Stimulated activated CD8-positive, alpha-beta memory T cell treated with anti-CD3 and anti-CD28 coated beads, Interleukin-15, amount 100 ng/mL, for 4 hours (primary cell): ENCODE results near the gene PIGR.

Experiments
- DNase-seq, 2 donors: peaks; one replicate each; pipeline ENCODE4 v3.0.0-alpha.2; 2020; ENCODE audit warnings: low read depth in 2 of 2

Gene PIGR

GRCh38 chr1:206909883-206910318 lies 36.4 kb downstream of the PIGR start:
- DNase-seq, result no peak

- no peak for DNase-seq
Observed at GRCh38 chr1:206909161-206909882, 36.9 kb downstream of the PIGR start.

GRCh38 chr1:206908038-206908437 lies 38.2 kb downstream of the PIGR start:
- no peak for DNase-seq

- DNase-seq, result no peak
Observed at GRCh38 chr1:206907304-206907991, 38.8 kb downstream of the PIGR start.

GRCh38 chr1:206905295-206906164 lies 40.7 kb downstream of the PIGR start:
- DNase-seq, result no peak

- DNase-seq, result no peak
Observed at GRCh38 chr1:206904423-206905142, 41.7 kb downstream of the PIGR start.

GRCh38 chr1:206903687-206904086 lies 42.6 kb downstream of the PIGR start:
- DNase-seq, result no peak

- DNase-seq, result no peak
Observed at GRCh38 chr1:206902702-206903101, 43.6 kb downstream of the PIGR start.

GRCh38 chr1:206901944-206902343 lies 44.3 kb downstream of the PIGR start:
- DNase-seq, result no peak

- no peak for DNase-seq
Observed at GRCh38 chr1:206900149-206900548, 46.1 kb downstream of the PIGR start.

- no peak for DNase-seq
Observed at GRCh38 chr1:206899717-206900116, 46.5 kb downstream of the PIGR start.

- no peak for DNase-seq
Observed at GRCh38 chr1:206898915-206899431, 47.3 kb downstream of the PIGR start.

GRCh38 chr1:206898089-206898914 lies 48.0 kb downstream of the PIGR start:
- no peak for DNase-seq

- no peak for DNase-seq
Observed at GRCh38 chr1:206897175-206897574, 49.1 kb downstream of the PIGR start, which contains the start of gene IL24. IL24 (plus strand) TSS chr1:206897443; CDS start chr1:206897833, 390 bp downstream.

GRCh38 chr1:206896261-206896660 lies 50.0 kb downstream of the PIGR start:
- DNase-seq, result no peak

- no peak for DNase-seq
Observed at GRCh38 chr1:206895837-206896242, 50.4 kb downstream of the PIGR start.

- no peak for DNase-seq
Observed at GRCh38 chr1:206895325-206895724, 50.9 kb downstream of the PIGR start.

GRCh38 chr1:206893380-206893779 lies 52.9 kb downstream of the PIGR start:
- DNase-seq, result no peak

GRCh38 chr1:206892351-206892984 lies 53.8 kb downstream of the PIGR start:
- no peak for DNase-seq

GRCh38 chr1:206891412-206891811 lies 54.9 kb downstream of the PIGR start:
- no peak for DNase-seq
